Hepatic stellate cell (primary cell): ENCODE measurements around the gene TFEB.
"Not testable (repeated sequence)": the region's sequence is repeated elsewhere in the genome, so short reads cannot be mapped to it uniquely, and the experiment has no call there.

Experiments used
- DNase-seq: peaks from one replicate; pipeline ENCODE4 v3.0.0; 2011; ENCODE audit warnings: low spot score

The TFEB gene

DNA sequence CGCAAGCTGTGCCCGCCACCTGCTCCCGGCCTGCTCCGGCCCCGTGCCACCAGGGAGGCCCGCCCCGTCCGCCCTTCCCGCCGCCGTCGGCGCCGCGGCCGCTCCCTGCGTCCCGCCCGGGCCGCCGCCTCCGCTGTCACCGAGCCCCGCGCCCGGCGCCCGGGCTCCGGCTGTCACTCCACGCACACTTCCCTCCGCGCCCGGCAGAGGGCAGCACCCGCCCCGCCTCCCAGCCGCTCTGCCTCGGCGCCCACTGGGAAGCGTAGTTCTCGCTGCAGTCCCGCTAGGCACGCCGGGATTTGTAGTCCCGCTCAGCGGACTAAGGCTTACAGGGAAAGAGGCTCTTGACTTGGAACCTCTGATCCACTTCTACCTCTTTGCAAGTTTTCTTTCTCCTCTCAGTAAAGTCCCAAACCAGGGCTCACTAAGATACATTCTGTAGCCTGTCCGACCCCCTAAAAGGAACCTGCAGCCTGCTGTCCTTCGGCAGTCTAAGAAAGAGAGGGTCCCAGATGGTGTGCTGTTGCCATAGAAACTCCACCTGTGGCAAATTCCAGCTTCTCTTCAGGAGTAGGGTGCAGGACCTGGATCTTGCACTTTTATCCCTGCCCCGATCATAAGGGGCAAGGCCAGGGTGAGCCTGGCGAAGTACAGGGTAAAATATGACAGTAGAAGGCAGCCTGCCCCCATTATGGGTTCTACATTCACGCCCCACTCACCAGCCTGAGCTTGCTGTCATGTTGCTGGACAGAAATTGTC, at the start of gene TFEB:
TFEB (minus strand) TSS at position 182 of the 759 bp plus-strand sequence. CDS start 44,395 bp downstream, outside the sequence.
- DNase-seq: peak; percentile 97

DNA sequence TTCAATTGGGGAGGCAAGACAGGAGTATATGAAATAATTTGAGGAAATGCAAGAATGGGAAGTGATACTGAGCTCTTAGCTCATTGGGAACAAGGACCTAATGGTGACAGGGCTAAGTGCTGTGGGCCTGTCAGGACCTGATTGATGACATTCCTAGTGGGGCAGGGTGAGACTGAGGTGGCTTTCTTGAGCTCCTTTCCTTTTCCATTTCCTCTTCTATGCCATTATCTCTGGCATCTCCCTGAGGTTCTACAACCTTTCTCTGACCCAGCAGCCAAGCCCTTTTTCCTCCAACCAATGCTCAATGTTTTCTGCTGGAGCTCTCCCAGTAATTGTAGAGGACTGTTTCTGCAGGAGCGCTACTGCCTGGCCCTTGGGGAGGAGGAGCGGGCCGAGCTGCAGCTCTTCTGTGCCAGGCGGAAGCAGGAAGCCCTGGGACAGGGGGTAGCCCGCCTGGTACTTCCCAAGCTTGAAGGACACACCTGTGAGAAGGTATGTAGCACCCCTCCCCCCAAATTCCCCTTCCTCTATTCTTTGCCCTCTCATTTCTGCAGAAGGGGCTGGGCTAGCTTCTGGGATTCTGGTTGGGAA, 49.3 kb upstream of the TFEB start:
- no peak for DNase-seq

DNA sequence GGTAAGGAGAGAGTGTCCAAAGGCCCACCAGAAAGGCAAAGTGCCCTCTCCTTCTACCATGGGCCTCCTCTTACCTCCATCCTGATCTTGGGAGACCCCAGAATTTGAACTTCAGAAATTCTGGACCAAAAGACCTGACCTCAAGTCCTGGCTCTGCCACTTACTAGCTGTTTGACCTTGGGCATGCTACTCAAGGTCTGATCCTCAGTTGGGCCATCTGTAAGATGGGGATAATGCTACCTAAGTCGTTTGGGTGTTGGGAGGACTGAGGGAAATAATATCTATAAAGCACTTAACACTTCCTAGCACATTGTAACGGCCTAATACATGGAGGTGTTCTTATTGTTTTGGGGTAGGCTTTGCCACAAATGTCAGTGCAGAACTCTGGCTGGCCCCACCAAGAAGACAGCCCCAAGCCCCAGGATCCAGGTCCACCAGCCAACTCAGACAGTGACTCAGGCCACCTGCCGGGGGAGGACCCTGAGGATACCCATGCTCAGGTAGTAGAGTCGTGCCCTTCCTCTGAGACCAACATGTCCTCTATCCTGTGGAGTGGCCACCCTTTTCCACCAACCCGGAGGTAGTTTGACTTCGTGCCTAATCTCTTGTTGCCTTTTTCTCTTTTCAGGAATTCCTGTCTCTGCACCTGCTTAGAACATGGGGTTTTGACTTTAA, 47.8 kb upstream of the TFEB start:
- DNase-seq: no peak

DNA sequence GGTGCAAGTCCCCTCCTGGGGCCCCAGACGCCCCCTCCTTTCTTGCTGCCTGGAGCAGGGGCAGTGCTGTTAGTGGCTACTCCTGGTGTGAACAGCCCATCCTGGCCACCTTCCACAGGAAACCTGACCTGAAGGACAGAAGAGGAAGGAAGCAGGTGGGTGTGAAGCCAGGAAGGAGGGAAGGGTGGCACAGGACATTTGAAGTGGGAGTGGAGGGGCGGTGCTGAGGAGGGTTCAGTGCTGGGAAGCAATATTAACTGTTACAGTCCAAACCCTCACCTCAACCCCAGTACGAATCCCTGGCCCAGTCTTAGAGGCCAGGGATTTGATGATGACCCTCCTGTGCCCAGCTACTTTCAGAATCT, 45.9 kb upstream of the TFEB start:
- DNase-seq: no peak

DNA sequence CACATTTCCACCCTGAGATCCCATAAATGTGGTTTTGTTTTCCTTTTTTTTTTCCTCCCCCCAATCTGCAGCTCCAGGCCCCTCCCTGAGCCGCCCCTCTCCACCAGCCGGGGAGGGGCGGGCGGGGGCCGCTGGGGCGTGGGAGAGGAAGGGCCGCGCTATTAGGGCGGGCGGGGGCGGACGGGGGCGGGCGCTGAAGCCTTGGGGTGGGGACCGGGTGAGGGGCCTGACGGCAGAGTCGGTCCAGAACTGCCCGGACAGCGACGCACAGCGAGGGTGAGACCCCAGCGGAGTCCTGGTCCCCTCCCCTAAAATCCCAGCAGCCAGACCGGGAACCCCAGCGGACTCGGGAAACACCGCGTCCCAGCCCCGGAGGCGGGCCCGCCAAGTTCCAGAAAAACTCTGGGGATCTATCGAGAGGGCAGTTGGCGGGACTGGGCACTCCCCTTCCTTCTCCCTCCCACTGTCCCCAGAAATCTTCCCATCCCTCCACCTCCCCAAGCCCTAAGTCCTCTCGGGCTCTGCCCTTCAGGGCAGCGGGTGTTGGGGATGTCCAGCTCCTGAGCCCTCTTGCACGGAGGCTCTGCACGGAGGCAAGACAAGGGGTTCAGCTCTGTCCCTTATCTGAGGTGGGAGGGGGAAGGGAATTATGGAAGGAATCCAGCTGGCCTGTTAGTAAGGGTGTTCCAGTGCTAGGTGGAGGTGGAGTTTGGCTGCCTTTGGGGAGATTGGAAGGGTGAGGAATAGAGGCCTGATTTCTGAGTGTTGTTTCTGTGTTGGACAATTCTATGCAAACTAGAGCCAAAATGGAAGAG, 45.4 kb upstream of the TFEB start, which contains the start of gene PRICKLE4:
PRICKLE4 (plus strand) TSS at position 232 of the 815 bp plus-strand sequence. CDS start 2,692 bp downstream, outside the sequence.
- peak; percentile 50 for DNase-seq

DNA sequence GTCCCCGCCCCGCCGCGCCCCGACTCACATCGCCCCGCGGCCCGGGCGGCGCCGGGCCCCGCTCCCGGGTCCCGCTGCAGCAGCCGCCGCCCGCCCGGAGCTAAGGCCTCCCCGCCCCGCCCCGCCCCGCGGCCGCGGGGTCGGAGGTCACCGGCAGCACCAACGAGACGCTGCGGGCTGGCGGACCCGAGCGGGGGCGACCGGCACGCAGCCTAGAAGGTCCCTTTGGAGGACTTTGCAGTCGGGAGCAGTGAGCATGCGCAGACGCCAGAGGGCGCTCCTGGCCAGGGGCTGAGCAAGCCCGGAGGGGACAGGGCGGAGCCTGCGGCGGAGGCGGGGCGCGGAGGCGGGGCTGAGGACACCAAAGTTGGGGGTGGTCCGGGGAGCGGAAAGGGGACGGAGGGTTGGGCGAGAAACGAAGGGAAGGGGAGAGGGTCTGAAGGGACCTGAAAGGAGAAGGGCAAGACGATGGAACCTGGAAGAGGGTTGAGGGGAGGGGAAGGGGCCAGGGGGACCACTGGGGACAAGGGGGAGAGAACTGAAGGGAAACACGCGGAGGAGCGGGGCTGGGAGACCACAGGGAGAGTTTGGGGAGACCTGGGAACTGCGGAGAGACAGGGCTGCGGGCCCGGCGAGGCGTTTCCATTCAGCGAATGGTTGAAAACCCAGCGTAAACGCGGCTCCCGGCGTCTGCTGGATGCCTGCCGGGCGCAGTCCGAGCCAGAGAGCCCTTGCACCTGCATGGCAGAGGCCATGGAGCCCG, 44.6 kb upstream of the TFEB start, which contains the start of gene FRS3:
FRS3 (minus strand) TSS at position 113 of the 763 bp plus-strand sequence. CDS start 2,913 bp downstream, outside the sequence.
- DNase-seq: peak; percentile 98

DNA sequence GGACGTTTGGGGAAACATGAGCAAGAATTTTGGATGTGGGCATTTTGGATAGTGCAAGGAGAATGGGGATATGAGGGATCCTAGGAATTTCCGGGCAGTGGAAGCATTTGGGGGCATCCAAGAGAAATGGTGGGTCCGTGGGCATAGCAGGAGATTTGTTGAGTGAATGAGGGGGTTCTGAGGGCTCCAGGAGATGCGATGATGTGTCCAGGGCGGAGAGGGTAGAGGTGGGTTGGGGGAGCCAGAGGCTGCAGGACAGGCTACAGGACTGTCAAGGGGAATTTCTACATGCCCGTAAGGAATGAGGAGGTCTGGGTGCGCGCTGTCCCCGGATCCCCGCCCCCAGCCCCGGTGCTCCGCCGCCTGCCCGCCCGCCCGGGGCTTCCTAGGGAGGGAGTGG, 43.9 kb upstream of the TFEB start:
- DNase-seq: no peak

DNA sequence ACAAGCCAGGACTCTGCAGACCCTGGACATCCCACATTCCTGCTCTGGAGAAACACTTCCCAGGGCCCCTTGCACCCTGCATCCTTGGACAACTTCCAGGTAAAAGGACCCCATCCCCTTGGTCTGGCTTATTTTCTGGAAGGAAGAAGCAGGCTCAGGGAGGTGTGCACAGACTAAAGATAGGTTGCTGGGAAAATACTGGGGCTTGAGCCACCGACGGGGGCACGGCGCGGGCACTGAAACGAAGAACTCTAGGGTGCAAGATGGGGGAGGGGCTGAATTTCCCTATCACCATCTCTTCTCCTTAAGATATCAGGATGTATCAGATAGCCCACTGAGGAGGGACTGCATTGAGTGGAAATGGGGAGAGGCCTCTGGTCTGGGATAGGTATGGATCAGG, 43.5 kb upstream of the TFEB start:
- DNase-seq: no peak

DNA sequence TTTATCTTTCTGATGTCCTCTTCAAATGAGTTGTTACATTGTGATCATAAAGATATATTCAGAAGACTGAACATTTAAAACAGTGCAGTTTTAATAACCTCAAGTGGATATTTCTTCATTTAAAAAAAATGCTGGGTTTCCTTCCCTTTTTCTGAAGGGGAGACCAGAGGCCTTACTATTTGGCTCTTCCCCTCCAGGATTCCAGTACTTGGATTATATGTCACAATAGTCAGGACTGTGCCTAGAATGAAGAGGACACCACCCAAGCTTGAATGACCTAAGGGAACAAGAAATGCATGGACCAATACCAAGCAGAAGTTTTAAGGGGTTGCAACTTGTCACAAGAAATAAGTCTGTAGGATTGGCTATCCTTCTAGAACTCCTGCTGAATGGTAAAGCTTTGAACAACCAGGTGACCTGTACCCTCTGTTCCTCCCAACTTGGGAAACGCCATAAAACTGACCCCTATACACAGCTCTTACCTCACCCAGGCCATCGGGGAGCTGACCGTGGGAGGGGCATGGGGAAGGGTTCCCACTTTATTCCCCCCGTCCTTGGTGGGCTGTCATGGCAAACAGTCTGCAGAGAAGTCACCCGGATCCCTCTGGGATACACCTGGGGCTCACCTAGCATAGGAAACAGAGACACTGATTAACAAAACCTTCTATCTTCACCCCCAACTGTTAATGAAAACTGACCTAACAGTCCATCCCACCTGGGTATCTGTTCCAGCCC, 42.3 kb upstream of the TFEB start:
- no peak for DNase-seq

DNA sequence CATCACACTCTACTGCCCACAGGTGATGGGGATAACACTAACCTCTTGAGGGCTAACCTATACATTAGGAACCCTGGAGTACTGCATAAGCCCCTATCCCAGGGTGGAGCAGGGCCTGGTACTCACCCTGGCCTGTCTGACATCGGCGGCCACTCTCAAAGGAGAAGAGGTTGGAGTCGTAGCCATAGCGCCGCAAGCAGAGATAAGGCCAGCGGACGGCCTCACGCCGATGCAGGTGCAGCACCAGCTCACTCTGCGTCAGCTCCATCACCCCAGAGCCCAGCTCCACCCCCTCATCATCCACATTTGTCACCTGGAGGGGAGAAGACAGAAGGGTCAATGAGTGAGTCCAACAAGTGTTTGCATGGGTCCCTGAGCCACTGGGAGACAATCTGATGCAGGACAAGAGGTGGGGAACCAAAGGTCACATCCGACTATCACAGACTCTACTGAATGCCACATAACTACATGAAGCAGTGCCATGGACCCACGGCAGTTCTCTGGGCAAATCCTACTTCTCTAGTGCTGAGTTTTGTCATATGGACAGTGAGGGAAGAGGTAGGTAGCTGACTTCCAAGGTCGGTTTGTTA, 40.0 kb upstream of the TFEB start:
- DNase-seq: no peak

DNA sequence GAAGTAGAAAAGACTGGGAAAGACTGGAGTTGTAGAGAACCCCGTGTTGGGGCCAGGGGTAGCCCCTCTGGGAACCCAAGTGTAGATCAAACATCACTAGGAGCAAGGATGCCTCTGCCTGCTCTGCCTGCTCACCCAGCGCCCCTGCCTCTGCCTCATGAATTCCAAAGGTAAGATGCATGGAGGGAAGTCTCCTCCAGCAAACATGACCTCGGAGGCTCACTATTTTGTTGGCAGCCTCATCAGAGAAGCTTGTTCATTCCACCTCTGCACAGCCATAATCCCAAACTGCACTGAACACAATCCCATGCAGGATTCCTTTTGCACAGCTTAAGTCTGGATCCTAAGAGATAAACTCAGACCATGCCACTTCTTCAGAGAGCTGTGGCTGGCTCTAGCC, 39.4 kb upstream of the TFEB start:
- DNase-seq: no peak

DNA sequence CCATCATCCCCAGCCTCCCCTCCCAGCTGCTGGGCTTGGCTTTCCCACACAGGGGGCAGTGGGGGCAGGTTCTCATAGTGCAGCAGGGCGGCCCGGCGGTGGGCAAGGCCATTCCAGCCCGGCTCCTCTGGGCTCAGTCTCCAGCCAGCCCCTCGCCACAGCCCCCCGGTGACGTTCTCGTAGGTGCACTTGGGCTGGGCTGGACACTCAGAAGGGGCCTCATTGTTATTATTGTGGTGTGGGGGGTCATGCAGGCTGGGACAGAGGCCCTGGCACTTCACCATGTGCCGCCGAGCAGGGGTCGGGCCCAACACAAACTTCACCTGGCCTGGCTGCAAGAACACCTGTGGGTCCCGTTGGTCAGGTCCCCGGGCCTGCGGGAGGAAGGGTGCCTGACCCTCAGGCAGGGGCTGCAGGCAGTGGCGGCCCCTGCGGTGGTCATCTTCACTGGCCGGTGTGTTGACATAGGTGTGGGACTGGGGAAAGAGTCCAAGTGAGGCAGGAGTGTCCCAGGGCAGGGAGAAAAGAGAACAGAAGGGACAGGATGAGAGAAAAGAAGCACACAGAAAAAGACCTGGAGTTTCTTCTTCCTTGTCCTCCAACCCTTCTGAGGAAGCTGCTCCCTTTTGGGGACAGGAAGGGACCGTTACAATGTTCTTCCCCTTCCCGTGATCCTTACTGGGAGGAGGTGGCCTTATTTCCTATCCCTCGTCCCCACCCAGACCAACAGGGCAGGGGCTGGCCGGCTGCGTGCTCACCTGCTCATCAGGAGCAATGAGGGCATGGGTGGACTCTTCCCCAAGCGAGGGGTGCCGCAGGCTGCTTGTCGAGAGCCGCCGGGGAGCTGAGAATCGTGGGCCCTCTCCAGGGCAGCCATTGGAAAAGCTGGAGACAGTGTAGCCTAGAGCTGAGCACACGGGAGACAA, 35.9 kb upstream of the TFEB start:
- no peak for DNase-seq

DNA sequence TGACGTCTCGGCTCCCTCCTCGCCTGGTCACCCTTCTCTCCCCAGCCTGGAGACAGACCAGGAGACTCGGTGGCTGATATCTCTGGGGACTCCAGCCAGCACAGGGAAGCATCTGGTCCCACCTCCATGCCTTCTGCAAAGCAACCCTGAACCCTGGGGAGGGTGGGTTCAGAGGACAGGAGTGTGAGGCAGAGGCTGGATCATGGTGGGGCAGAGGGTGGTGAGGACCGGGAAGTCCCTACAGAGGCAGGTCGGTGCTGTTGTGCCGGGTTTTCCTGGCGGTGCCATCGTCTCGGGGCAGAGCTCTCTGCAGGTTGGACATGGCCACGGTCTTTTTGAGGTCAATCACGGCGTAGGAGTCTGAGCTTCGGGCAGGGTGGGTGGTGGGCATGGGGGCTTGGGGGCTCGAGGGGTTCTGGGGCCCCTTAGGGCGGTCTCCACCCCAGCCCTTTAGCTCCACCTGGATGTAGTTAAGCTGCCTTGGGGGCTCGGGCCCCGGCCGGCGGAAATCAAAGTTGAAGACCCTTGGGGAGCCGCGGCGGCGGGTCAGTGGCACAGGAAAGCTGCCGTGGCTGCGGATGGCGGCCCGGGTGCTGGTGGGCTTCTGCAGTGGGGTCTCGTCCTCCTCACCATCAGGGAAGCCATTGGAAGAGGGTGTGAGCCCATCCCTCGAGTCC, 35.1 kb upstream of the TFEB start:
- no peak for DNase-seq

DNA sequence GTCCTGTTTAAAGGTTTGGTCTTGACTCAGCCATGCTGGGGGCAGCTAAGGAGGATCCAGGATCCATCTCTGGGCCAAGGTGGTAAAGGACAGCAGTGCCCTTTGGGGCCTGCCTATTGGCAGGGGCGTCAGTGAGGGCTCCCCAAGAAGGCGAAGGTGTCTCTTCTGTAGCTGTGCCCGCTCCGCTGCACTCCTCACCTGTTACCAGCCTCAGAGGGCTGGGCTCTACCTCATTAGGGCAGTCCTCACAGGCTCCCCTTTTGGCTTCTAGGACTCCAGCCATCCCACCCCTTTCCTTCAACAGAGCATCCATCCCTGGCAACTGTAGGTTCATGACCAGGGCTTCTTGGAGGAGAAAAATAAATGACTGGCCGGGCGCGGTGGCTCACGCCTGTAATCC, 34.0 kb upstream of the TFEB start:
- no peak for DNase-seq

DNA sequence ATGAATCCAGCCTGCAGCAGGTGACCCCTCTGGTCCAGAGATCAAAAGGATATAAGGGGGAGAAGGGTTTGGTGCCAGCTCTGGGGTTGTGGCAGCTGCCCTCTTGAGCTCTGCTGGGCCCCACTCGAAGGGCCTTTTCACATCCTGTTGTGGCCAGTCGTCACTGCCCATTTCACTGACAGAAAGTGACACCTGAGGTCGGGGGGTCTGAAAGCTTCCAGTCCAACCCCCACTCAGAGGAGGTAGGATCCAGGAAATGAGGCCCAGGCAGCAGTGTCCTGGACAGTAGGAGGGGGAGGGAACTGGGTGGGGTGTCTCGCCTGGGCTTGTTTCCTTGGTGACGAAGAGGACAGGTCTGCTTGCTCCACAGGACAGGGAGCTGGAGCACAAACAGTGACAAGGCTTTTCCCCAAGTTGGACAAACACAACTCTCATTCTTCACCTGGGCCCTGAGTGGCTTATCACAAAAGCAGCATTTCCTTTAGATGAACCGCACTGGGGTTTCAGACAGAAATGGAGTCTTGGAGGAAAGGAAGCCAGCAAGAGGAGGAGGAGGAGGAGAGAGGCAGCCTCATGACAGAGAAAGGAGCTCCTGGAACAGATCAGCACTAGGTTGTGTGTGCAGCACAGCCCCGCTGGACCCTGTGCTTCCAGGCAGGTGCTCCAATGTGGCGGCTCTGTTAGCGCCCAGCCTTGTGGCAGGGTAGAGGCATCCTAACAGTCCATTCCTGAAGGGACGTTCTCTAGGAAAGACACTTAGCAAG, 33.3 kb upstream of the TFEB start:
- no peak for DNase-seq

DNA sequence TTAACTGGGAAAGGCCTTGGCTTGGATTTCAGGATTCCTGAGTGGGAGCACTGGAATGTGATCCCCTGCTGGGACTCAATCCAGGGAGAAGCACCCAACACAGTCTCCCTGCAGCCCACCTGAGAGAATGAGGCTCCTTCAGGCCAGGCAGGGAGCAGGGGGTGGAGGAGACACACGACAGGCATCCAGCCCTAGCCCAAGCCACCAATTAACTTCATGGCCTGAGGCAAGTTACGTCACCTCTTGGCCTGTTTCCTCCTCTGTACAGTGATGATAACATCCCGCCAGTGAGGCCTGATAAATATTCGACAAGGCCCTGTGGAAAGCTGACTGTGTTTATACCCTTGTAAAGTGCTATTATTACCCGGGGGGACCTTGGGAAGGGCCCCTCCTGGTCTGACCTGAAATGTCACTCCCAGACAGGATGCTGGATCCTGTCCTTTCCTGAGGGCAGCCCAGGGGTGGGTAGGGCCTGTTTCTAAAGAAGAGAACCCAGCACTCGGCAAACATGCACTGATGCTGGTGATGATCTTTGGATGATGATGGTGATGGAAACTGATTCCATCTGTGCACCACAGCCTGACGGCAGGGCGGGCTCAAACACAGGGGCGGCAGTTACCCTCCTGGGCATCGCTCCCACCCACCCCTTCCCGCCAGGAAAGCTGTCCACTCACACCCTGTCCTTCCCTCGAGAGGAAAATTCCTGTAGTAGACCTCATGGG, 31.9 kb upstream of the TFEB start:
- DNase-seq: peak; percentile 49

DNA sequence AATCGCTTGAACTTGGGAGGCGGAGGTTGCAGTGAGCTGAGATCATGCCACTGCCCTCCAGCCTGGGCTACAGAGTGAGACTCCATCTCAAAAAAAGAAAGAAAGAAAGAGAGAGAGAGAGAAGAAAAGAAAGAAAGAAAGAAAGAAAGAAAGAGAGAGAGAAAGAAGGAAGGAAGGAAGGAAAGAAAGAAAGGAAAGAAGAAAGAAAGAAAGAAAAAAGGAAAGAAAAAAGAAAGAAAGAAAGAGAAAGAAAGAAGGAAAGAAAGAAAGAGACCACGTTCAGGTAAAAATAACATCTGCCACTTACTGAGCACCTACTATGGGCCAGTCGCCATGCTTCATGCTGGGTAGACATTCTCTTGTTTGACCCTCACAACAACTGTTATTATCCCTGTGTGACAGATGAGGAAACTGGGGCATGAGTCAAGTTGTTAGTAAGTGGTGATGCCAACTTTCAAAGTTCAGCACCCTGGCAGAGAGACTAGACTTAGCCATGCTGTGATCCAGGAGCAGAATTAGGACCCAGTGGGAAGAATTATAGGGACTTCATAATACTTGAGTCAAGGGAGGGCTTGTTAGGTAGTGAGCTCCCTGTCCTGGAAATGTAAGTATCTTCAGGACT, 30.7 kb upstream of the TFEB start:
- DNase-seq: not testable (repeated sequence)
